ENCODE measurements around the gene AGPS. TPM values are rescaled to one million over a fixed set of nuclear protein-coding genes. Genes with fewer than 3 reads are reported as not detected.
"Not testable (repeated sequence)": the region's sequence is repeated elsewhere in the genome, so short reads cannot be mapped to it uniquely, and the experiment has no call there.

Gene AGPS
- total and polyA plus RNA-seq, 2 donors (not counting 1 experiment from before 2014, with no cell fraction given), result 15.9 to 18.0 TPM

DNA sequence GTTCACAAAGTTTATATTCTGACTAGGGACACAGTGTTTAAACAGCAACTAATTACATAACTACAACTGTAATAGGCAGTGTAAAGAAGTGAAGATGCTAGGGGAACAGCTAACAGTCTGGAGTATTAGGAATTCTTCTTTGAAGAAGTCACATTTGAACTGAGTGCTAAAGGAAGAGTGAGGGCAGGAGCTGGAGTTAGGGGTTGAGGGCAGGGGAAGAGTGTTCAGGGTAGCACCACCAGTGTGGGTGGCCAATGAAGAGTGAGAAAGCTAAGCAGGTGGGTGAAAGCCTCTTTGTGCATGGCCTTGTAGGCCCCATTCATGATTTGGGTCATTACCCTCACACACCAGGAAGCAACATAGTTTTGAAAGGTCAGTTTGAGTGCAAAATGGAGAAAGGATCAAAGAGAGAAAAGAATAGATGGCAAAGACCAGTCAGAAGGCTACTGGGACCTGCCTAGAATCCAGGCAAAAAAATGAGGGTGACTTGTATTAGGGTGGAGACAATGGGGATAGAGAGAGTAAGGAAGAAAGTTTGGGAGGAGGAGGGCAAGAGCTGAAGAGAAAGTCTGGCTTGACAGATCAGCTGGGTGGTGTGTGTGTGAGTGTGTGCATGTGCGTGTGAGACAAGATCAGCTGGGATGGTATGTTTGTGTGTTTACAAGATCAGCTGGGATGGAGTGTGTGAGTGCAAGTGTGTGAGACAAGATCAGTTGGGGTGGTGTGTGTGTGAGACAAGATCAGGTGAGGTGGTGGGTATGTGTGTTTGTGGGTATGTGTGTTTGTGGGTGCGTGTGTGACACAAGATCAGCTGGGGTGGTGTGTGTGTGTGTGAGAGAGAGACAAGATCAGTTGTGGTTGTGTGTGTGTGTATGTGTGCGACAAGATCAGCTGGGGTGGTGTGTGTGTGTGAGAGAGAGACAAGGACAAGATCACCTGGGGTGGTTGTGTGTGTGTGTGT lies 43.6 kb upstream of the AGPS start:
- no peak for DNase-seq (ENCODE audit: low read depth in 2 of 2)
- no peak overlapping the region for H3K27ac ChIP-seq (ENCODE audit: insufficient read depth, low read length)
- no peaks in the 10 kb centered on the region for H3K9me3 ChIP-seq (ENCODE audit: control insufficient read depth, insufficient read depth, low read depth, low read length)
- no peaks in the 10 kb centered on the region for H4K20me1 ChIP-seq (ENCODE audit: control insufficient read depth, extremely low read depth, insufficient read depth, low read length)
- no peaks in the 10 kb centered on the region for H3K36me3 ChIP-seq (ENCODE audit: control insufficient read depth, insufficient read depth, low read length)
- H2AFZ ChIP-seq (ENCODE audit: low read length), result no peak overlapping the region
- H3K4me2 ChIP-seq (ENCODE audit: extremely low read depth, insufficient read depth, low read length), result no peak overlapping the region
- H3K9ac ChIP-seq (ENCODE audit: insufficient read depth, low read length), result no peak overlapping the region
- H3K4me1 ChIP-seq (ENCODE audit: control insufficient read depth, extremely low read depth, insufficient read depth, low read length), result no peaks in the 10 kb centered on the region
- H3K79me2 ChIP-seq (ENCODE audit: control insufficient read depth, insufficient read depth, low read length), result no peaks in the 10 kb centered on the region
- no peak overlapping the region for H3K4me3 ChIP-seq (replicated peaks in 1 of 4; ENCODE audit: control extremely low read depth in 1 of 4, insufficient read depth in 1 of 4, low read depth in 3 of 4, low read length in 4 of 4)
- TF ChIP-seq, protein P1, sequence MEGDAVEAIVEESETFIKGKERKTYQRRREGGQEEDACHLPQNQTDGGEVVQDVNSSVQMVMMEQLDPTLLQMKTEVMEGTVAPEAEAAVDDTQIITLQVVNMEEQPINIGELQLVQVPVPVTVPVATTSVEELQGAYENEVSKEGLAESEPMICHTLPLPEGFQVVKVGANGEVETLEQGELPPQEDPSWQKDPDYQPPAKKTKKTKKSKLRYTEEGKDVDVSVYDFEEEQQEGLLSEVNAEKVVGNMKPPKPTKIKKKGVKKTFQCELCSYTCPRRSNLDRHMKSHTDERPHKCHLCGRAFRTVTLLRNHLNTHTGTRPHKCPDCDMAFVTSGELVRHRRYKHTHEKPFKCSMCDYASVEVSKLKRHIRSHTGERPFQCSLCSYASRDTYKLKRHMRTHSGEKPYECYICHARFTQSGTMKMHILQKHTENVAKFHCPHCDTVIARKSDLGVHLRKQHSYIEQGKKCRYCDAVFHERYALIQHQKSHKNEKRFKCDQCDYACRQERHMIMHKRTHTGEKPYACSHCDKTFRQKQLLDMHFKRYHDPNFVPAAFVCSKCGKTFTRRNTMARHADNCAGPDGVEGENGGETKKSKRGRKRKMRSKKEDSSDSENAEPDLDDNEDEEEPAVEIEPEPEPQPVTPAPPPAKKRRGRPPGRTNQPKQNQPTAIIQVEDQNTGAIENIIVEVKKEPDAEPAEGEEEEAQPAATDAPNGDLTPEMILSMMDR (conservative IDR thresholded peaks at IDR 0.05 in 1 of 2, IDR thresholded peaks at IDR 0.05 in 1 of 2; ENCODE audit: low read depth in 1 of 2, low read length in 2 of 2), result no peak
- no peak for TF ChIP-seq EZH2 (IDR thresholded peaks at IDR 0.05; ENCODE audit: low read length, missing control alignments)
- no peaks in the 10 kb centered on the region for H3K27me3 ChIP-seq (ENCODE audit: control insufficient read depth, insufficient read depth, low read length)

DNA sequence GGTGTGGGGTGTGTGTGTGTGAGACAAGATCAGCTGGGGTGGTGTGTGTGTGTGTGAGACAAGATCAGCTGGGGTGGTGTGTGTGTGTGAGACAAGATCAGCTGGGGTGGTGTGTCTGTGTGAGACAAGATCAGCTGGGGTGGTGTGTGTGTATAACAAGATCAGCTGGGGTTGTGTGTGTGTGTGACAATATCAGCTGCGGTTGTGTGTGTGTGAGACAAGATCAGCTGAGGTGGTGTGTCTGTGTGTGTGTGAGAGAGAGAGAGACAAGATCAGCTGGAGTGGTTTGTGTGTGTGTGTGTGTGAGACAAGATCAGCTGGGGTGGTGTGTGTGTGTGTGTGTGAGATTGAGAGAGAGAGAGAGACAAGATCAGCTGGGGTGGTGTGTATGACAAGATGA lies 41.9 kb upstream of the AGPS start:
- not testable (repeated sequence) for H3K27ac ChIP-seq (ENCODE audit: insufficient read depth, low read length); H3K4me3 ChIP-seq (replicated peaks in 1 of 4; ENCODE audit: control extremely low read depth in 1 of 4, insufficient read depth in 1 of 4, low read depth in 3 of 4, low read length in 4 of 4); H3K4me1 ChIP-seq (ENCODE audit: control insufficient read depth, extremely low read depth, insufficient read depth, low read length); H3K9me3 ChIP-seq (ENCODE audit: control insufficient read depth, insufficient read depth, low read depth, low read length); H4K20me1 ChIP-seq (ENCODE audit: control insufficient read depth, extremely low read depth, insufficient read depth, low read length); H3K36me3 ChIP-seq (ENCODE audit: control insufficient read depth, insufficient read depth, low read length); H3K79me2 ChIP-seq (ENCODE audit: control insufficient read depth, insufficient read depth, low read length); H3K27me3 ChIP-seq (ENCODE audit: control insufficient read depth, insufficient read depth, low read length); H3K4me2 ChIP-seq (ENCODE audit: extremely low read depth, insufficient read depth, low read length); DNase-seq (ENCODE audit: low read depth in 2 of 2); H3K9ac ChIP-seq (ENCODE audit: insufficient read depth, low read length); H2AFZ ChIP-seq (ENCODE audit: low read length)

DNA sequence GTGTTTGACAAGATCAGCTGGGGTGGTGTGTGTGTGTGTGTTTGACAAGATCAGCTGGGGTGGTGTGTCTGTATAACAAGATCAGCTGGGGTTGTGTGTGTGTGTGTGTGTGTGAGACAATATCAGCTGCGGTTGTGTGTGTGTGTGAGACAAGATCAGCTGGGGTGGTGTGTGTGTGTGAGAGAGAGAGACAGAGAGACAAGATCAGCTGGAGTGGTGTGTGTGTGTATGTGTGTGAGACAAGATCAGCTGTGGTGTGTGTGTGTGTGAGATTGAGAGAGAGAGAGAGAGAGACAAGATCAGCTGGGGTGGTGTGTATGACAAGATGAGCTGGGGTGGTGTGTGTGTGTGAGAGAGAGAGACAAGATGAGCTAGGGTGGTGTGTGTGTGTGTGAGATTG lies 41.5 kb upstream of the AGPS start:
- not testable (repeated sequence) for DNase-seq (ENCODE audit: low read depth in 2 of 2); H3K9me3 ChIP-seq (ENCODE audit: control insufficient read depth, insufficient read depth, low read depth, low read length); H3K27ac ChIP-seq (ENCODE audit: insufficient read depth, low read length); H3K79me2 ChIP-seq (ENCODE audit: control insufficient read depth, insufficient read depth, low read length); H3K36me3 ChIP-seq (ENCODE audit: control insufficient read depth, insufficient read depth, low read length); H3K27me3 ChIP-seq (ENCODE audit: control insufficient read depth, insufficient read depth, low read length); H3K9ac ChIP-seq (ENCODE audit: insufficient read depth, low read length); H3K4me2 ChIP-seq (ENCODE audit: extremely low read depth, insufficient read depth, low read length); H3K4me1 ChIP-seq (ENCODE audit: control insufficient read depth, extremely low read depth, insufficient read depth, low read length); H3K4me3 ChIP-seq (replicated peaks in 1 of 4; ENCODE audit: control extremely low read depth in 1 of 4, insufficient read depth in 1 of 4, low read depth in 3 of 4, low read length in 4 of 4); H4K20me1 ChIP-seq (ENCODE audit: control insufficient read depth, extremely low read depth, insufficient read depth, low read length); H2AFZ ChIP-seq (ENCODE audit: low read length)
